G401.6 (cell line): ENCODE measurements around the gene ATP6V0D1.

Source experiments
- FAIRE-seq: peaks from 2 replicates; lab custom pipeline; 2012; peaks lifted over from hg19 to GRCh38; lab: Jason Lieb, UNC

ATP6V0D1 gene

GRCh38 chr16:67445126-67445426 lies 35.9 kb downstream of the ATP6V0D1 start:
- FAIRE-seq, result no peak

DNA sequence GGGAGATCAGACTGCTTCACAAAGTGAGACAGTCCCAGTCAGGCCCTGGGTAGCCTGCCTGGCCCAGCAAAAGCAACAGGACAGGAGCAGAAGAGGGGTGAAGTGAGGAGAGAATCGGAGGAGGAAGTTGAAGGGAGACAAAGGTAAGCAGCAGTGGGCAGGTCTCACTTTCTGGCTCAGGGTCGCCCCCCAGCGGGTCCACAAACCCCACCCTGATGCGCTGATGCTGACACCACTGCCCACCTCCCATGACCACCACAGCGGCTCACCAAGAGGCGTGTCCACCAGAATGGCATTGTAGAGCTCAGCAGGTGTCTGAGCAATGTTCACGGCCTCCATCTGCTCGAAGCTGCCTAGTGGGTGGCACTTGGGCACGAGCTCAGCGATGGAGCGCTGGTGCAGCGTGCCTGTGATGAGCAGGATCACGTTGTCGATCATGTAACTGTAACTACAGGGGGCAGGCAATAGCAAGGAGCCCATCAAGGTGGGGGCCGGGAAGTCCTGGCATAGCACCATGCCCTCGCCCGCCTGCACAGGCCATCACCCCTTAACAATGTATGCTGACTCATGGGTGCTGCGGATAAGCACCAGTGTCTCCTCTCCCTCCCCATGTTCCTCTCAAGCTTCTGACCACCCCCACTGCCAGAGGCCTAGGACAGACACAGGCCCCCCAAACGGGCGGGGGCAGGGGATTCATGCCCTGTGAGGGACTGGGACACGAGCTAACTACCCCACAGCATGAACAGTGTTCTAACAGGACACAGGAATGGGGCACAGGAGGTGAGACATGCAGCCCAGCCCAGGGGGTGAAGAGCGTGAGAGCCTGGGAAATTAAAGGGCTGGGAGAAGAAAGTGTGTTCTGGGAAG lies 36.5 kb downstream of the ATP6V0D1 start:
- no peak for FAIRE-seq

DNA sequence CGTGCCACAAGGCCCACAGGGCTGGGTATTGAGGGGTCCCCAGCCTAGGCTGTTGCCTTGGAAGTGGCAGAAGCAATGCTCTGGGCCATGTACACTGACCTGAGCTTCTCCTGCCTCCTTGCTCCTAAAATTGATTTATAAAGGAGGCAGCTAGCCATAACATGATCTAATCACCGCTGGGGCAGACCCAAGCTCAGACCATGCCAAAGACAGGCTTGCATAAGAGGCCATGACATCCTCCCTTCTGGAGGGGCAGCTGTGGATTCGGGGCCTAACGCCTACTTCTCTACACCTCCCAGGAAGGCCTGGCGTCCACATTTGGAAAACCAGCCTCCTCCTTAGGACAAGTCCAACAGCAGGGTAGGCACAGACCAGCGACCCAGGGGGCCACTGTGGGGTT lies 37.7 kb downstream of the ATP6V0D1 start:
- no peak for FAIRE-seq

DNA sequence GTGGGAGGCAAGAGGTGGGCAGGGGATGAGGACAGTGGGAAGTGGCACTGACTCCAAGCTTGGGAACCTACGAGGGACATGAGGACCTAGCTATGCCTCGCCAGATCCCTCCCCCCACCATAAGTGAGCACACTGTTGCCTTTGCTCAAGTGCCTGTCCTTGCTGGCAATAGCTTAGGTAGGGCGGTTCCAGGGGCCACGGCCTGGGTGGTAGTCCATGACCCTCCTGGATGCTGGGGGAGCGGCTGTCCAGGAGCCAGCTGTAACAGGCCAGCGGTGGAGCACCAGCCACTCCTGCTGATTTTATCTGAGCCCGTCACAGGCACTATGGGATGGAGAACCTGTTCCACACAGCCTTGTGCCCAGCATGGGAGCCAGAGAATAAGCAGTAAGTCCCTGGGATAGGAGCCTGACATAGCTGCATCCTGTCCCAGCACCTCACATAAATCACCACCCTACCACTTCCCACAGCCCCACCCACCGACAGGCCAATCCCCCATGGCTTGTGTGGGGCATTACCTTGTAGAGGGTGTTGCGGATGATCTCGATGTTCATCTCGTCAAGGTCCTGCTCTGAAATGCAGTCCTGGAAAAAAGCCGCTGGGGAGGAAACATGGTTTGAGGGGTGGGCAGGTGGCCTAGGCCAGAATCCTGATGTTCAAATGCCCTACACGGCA lies 38.2 kb downstream of the ATP6V0D1 start:
- FAIRE-seq, result no peak

- no peak for FAIRE-seq
Measured at GRCh38 chr16:67441907-67442306, 39.0 kb downstream of the ATP6V0D1 start.

- no peak for FAIRE-seq
Measured at GRCh38 chr16:67441271-67441753, 39.6 kb downstream of the ATP6V0D1 start.

DNA sequence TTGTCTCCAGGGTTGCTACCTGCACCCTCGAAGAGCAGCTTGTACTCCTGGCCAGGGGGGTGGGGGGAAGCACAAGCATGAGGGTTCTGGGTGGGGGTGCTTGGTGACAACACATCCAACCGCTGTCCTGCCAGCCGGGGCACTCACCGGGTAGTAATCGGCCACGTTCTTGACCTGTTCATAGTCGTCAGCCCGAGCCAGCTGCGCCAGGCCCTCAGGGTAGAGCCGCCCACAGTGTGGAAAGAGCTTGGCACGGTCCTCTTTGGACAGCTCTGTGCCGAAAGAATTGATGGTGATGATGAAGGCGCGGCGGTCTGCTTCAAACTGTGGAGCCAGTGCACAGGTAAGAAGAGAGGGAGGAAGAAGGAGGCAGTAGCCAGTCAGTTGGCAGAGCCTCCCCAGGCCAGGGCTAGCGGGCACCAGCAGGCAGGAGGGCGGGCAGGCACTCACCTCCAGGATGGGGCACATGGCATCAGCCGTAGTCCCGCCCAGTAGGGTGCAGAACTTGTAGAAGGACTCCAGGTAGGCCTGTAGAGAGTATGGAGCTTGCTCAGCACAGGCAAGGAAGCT lies 42.0 kb downstream of the ATP6V0D1 start:
- no peak for FAIRE-seq

GRCh38 chr16:67438098-67438791 lies 42.7 kb downstream of the ATP6V0D1 start:
- FAIRE-seq, result no peak

DNA sequence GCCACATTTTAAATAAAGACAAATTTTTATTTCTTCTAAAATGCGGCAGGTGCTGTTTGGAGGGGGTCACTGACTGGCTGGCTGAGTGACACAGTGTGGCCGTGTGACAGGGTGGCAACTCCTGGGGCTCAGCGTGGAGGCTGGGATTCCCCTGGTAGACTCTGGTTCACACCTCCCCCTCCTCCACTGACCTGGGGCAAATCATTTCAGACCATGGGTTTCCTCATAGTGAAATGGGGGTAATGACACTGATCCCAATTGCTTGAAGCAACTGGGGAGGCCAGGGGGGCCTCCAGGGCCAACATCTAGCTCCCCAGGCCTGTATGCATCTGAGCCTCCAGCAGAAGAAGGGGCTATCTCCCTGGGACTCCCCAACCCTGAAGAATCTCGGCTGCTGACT lies 43.4 kb downstream of the ATP6V0D1 start:
- no peak for FAIRE-seq

- no peak for FAIRE-seq
Measured at GRCh38 chr16:67436640-67437193, 44.2 kb downstream of the ATP6V0D1 start.

GRCh38 chr16:67435758-67436164 lies 45.2 kb downstream of the ATP6V0D1 start:
- FAIRE-seq, result no peak

DNA sequence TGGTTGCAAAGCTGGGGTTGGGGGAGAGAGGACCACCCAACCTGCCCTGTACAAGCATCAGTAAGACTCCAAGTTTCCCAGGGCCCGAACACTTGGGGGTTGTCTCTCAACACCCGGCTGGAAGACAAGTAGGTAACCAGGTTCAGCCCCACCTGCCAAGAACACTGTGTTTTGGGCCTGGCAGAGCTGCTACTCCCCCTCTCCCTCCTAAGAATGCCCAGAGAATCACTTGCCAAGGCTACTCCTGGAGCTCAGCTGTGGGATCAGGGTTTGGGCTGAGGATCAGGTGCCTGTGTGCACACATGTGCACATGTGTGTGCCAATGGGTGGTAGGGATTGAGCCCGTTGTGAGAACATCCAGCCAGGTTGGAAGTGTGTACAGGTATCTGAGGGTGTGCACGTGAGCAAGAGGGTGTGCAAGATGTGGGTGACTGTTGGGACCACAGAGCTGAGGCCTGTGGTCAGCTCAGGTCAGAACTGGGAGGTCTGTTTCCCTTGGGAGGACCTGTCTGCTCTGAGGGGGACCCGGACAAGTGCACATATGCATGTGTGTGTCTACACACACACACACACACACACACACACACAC lies 47.7 kb downstream of the ATP6V0D1 start:
- FAIRE-seq, result no peak

DNA sequence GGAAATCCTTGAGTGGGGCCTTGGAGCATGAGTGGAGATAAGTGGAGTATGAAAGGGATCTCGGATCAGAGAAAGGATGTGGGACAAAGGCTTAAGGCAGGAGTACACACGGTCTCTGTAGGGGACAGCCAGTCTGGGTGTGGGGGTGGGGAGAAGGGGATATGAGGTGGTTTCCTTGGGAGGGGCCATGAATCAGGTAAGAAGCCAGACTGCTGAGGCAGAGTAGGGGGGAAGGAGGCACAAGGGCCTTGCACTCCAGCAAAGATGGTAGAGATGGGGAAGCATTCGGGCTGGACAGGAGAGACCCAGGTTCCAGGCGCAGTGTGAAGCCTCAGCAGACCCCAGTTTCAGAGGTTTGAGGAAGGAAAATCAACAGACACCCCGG lies 48.5 kb downstream of the ATP6V0D1 start:
- no peak for FAIRE-seq

- FAIRE-seq, result no peak
Measured at GRCh38 chr16:67431775-67432505, 49.0 kb downstream of the ATP6V0D1 start.

- no peak for FAIRE-seq
Measured at GRCh38 chr16:67430977-67431774, 49.8 kb downstream of the ATP6V0D1 start, which contains the start of gene HSD11B2. HSD11B2 (plus strand) TSS chr16:67431121; CDS start chr16:67431249, 128 bp downstream.

DNA sequence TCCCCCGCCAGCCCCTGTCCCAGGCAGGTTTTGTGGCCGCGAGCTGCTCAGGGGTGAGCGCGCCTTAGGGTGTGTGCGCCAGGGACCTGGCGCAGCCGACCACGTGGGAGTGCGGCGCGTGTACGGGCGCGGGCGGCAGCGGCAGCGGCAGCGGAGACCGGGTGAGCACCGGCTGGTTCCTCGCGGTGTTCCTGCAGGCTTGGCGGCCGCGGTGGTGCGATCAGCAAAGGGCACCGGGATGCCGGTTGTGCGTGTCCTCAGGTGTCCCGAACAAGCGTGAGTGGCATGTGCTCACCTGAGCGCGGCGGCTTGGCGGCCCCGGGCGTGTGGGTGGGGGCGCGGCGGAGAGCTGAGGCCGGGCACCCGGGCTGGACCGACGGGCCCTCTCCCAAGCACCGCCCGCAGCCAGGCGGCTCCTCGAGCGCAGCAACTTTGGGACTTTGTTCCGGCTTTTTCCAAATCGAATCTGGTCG lies 50.4 kb downstream of the ATP6V0D1 start:
- no peak for FAIRE-seq

GRCh38 chr16:67429799-67430503 lies 51.0 kb downstream of the ATP6V0D1 start:
- no peak for FAIRE-seq

DNA sequence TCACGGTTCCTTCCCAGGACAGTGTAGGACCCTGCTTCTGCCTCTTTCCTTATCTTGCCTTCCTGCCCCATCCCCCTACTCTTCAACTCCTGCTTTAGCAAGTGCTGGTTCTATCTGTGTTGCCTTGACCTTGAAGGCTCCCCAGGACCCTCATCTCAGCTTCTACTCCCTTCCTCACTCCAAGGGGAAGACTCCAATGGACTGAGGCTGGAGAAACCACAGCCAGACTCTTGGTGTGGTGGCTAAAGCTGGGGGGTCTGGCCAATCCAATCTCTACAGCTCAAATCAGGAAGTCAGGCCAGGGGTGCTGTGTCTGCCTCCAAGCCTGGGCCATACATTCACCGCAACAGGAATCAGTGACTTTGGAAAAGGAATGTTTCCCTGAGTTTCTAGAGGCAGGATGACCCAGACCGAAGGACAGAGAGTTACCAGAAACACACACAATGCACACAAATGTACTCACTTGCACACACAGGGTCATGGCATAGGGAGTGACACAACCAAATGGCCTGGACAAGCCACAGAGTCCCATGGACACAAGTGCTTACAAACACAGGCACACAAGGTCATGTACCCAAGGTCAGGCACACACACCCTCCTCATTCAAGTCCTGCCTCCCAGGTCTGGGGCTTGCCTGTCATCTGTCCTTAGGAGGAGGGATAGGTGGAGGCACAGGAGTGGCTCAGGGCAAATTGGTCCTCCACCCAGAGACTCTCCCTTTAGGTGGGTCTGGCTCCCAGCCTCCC lies 51.7 kb downstream of the ATP6V0D1 start:
- no peak for FAIRE-seq
